ENCODE results near the gene TCAP. TPM values are rescaled to one million over a fixed set of nuclear protein-coding genes. Genes with fewer than 3 reads are reported as not detected.

Gene TCAP
- total RNA-seq, 1 donor from 2014 or later = 1.0 TPM

GRCh38 chr17:39648616-39649366 lies 16.4 kb upstream of the TCAP start:
- H3K27ac Mint-ChIP-seq = peak overlapping the region; percentile 8
- H3K4me1 Mint-ChIP-seq = peaks cover 13% of the 10 kb centered on the region
- no peaks in the 10 kb centered on the region for H3K27me3 Mint-ChIP-seq
- no peaks in the 10 kb centered on the region for H3K36me3 Mint-ChIP-seq (ENCODE audit: low read depth)
- intact Hi-C loops (cut with micrococcal nuclease) = no loop called here
- DNase-seq = no peak
- H3K9me3 Mint-ChIP-seq = no peaks in the 10 kb centered on the region
- H3K4me3 Mint-ChIP-seq = no peak overlapping the region

GRCh38 chr17:39650121-39650579 lies 15.0 kb upstream of the TCAP start:
- H3K27me3 Mint-ChIP-seq = no peaks in the 10 kb centered on the region
- H3K4me1 Mint-ChIP-seq = peaks cover 14% of the 10 kb centered on the region
- H3K4me3 Mint-ChIP-seq = no peak overlapping the region
- no peaks in the 10 kb centered on the region for H3K36me3 Mint-ChIP-seq (ENCODE audit: low read depth)
- H3K9me3 Mint-ChIP-seq = no peaks in the 10 kb centered on the region
- no peak for DNase-seq
- no peak overlapping the region for H3K27ac Mint-ChIP-seq
- intact Hi-C loops (cut with micrococcal nuclease) = no loop called here

- DNase-seq = no peak
- Mint-ChIP-seq H3K27me3 (no peaks in the 10 kb centered on the region), H3K27ac (no peak overlapping the region), H3K4me1 (peaks cover 14% of the 10 kb centered on the region), H3K9me3 (no peaks in the 10 kb centered on the region), H3K36me3 (ENCODE audit: low read depth) (peaks cover 2% of the 10 kb centered on the region), H3K4me3 (no peak overlapping the region)
- intact Hi-C loops (cut with micrococcal nuclease) = no loop called here
These were observed 13.1 kb upstream of the TCAP start for GRCh38 chr17:39651923-39652586.

- Mint-ChIP-seq H3K4me3 (no peak overlapping the region), H3K9me3 (no peaks in the 10 kb centered on the region), H3K36me3 (ENCODE audit: low read depth) (peaks cover 3% of the 10 kb centered on the region), H3K27me3 (no peaks in the 10 kb centered on the region), H3K4me1 (peaks cover 14% of the 10 kb centered on the region), H3K27ac (no peak overlapping the region)
- intact Hi-C loops (cut with micrococcal nuclease) = no loop called here
- DNase-seq = no peak
These were observed 12.4 kb upstream of the TCAP start for GRCh38 chr17:39652587-39653315.

DNA sequence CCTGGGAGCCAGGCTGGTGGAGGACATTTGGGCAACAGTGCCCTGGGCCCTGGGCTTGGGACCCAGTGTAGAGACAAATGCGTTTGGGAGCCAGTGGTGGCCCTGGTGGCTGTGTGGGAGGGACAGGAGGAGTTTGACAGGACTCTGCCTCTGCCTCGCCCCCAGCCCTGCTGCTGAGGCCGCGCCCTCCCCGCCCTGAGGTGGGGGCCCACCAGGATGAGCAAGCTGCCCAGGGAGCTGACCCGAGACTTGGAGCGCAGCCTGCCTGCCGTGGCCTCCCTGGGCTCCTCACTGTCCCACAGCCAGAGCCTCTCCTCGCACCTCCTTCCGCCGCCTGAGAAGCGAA lies 11.9 kb upstream of the TCAP start:
- intact Hi-C loops (cut with micrococcal nuclease) = no loop called here
- Mint-ChIP-seq H3K4me1 (peaks cover 14% of the 10 kb centered on the region), H3K36me3 (ENCODE audit: low read depth) (peaks cover 5% of the 10 kb centered on the region), H3K27ac (no peak overlapping the region), H3K27me3 (no peaks in the 10 kb centered on the region), H3K4me3 (no peak overlapping the region), H3K9me3 (no peaks in the 10 kb centered on the region)
- DNase-seq = no peak

DNA sequence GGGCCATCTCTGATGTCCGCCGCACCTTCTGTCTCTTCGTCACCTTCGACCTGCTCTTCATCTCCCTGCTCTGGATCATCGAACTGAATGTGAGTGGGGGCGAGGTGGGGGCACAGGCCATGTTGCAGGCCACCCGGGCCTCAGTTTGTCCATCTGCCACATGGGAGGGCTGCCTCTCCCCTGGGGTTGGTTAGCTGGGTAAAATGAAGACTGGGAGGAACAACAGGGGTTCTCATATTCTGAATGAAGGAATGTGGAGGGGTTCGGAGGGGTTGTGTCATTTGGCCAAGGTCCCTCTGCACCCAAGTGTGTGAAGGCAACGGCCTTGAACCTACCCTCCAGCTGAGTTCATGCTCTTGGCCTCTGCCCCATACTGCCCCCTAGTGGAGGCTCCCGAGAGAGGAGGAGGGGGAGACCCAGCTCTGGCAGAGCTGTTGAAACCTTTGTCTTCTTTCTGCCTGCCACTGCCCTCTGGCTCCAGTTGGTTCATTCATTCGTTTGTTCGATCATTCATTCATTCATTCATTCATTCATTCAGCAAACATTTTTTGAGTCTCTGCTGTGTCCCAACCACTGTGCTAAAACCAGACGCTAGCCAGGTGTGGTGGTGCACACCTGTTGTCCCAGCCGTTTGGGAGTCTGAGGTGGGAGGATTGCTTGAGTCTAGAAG lies 11.4 kb upstream of the TCAP start:
- no peak overlapping the region for H3K4me3 Mint-ChIP-seq
- H3K9me3 Mint-ChIP-seq = no peaks in the 10 kb centered on the region
- H3K4me1 Mint-ChIP-seq = peaks cover 14% of the 10 kb centered on the region
- H3K27me3 Mint-ChIP-seq = no peaks in the 10 kb centered on the region
- no peak overlapping the region for H3K27ac Mint-ChIP-seq
- H3K36me3 Mint-ChIP-seq (ENCODE audit: low read depth) = peaks cover 7% of the 10 kb centered on the region
- peak; percentile 94 for DNase-seq
- intact Hi-C loops (cut with micrococcal nuclease) = no loop called here

- Mint-ChIP-seq H3K27ac (no peak overlapping the region), H3K9me3 (no peaks in the 10 kb centered on the region), H3K4me1 (peaks cover 13% of the 10 kb centered on the region), H3K36me3 (ENCODE audit: low read depth) (peaks cover 11% of the 10 kb centered on the region), H3K4me3 (no peak overlapping the region), H3K27me3 (no peaks in the 10 kb centered on the region)
- intact Hi-C loops (cut with micrococcal nuclease) = no loop called here
- DNase-seq = no peak
These were observed 10.0 kb upstream of the TCAP start for GRCh38 chr17:39655105-39655504.

DNA sequence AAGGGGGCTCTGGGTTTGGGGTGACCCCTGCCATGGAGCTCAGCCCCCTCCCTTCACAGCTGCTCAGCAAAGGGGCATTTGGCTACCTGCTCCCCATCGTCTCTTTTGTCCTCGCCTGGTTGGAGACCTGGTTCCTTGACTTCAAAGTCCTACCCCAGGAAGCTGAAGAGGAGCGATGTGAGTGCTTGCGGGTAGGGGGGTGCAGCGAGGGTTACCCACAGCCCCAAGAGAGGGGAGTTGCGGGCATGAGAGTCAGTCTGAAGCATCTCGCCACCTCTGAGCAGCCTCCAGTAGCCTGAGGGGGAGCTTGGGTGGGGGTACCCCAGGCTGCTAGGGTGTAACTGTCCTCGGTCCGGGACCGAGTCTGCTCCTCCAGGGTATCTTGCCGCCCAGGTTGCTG lies 6.8 kb upstream of the TCAP start:
- H3K27me3 Mint-ChIP-seq = no peaks in the 10 kb centered on the region
- intact Hi-C loops (cut with micrococcal nuclease) = no loop called here

DNA sequence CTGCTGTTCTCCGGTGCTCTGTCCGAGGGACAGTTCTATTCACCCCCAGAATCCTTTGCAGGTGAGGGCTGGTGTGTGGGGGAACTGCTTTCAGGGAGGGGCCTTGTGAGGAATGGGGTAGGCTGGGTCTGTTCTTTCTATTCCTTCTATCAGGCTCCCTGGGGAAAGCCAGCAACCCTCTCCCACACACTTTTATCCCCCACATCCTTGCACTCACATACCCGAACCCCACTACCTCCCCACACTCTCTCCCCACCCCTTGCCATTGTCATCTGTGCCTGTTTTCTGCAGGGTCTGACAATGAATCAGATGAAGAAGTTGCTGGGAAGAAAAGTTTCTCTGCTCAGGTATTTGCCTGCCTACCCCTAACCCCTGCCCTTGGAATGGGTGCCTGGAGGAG lies 6.4 kb upstream of the TCAP start:
- no peak for DNase-seq
- intact Hi-C loops (cut with micrococcal nuclease) = no loop called here

More for the DNA sequence above, 6.8 kb upstream of the TCAP start:
- DNase-seq = no peak
- Mint-ChIP-seq H3K9me3 (no peaks in the 10 kb centered on the region), H3K4me3 (no peak overlapping the region), H3K36me3 (ENCODE audit: low read depth) (peaks cover 19% of the 10 kb centered on the region), H3K4me1 (peaks cover 11% of the 10 kb centered on the region), H3K27ac (no peak overlapping the region)

GRCh38 chr17:39659279-39660010 lies 5.7 kb upstream of the TCAP start:
- H3K27ac Mint-ChIP-seq = no peak overlapping the region

More for the DNA sequence above, 6.4 kb upstream of the TCAP start:
- Mint-ChIP-seq H3K4me1 (peaks cover 9% of the 10 kb centered on the region), H3K4me3 (no peak overlapping the region), H3K36me3 (ENCODE audit: low read depth) (peaks cover 19% of the 10 kb centered on the region), H3K27ac (no peak overlapping the region), H3K9me3 (no peaks in the 10 kb centered on the region), H3K27me3 (no peaks in the 10 kb centered on the region)

GRCh38 chr17:39660011-39660360 lies 5.2 kb upstream of the TCAP start:
- Mint-ChIP-seq H3K27ac (no peak overlapping the region), H3K36me3 (ENCODE audit: low read depth) (peaks cover 19% of the 10 kb centered on the region), H3K27me3 (no peaks in the 10 kb centered on the region), H3K4me1 (peaks cover 5% of the 10 kb centered on the region), H3K4me3 (no peak overlapping the region), H3K9me3 (no peaks in the 10 kb centered on the region)
- DNase-seq = no peak
- intact Hi-C loops (cut with micrococcal nuclease) = no loop called here

More at GRCh38 chr17:39659279-39660010, 5.7 kb upstream of the TCAP start:
- Mint-ChIP-seq H3K36me3 (ENCODE audit: low read depth) (peaks cover 19% of the 10 kb centered on the region), H3K4me3 (no peak overlapping the region), H3K9me3 (no peaks in the 10 kb centered on the region), H3K27me3 (no peaks in the 10 kb centered on the region), H3K4me1 (peaks cover 5% of the 10 kb centered on the region)
- DNase-seq = no peak
- intact Hi-C loops (cut with micrococcal nuclease) = no loop called here

GRCh38 chr17:39660397-39661385 lies 4.5 kb upstream of the TCAP start:
- DNase-seq = no peak
- H3K4me1 Mint-ChIP-seq = peaks cover 3% of the 10 kb centered on the region
- no peak overlapping the region for H3K4me3 Mint-ChIP-seq
- no peak overlapping the region for H3K27ac Mint-ChIP-seq
- H3K9me3 Mint-ChIP-seq = no peaks in the 10 kb centered on the region
- intact Hi-C loops (cut with micrococcal nuclease) = no loop called here
- peaks cover 19% of the 10 kb centered on the region for H3K36me3 Mint-ChIP-seq (ENCODE audit: low read depth)
- H3K27me3 Mint-ChIP-seq = no peaks in the 10 kb centered on the region
